Measurements from ENCODE around the gene IFIT2. TPM values are rescaled to one million over a fixed set of nuclear protein-coding genes. Genes with fewer than 3 reads are reported as not detected.

IFIT2 gene
- polyA plus RNA-seq, 1 of the 3 experiments (the other 2 are of a cell fraction): 0.99 TPM

- TF ChIP-seq ZBTB33 (IDR thresholded peaks at IDR 0.05; ENCODE audit: borderline replicate concordance, low read depth) (no peak), USF1 (IDR thresholded peaks at IDR 0.05; ENCODE audit: borderline replicate concordance, low read depth) (no peak), TEAD4 (IDR thresholded peaks at IDR 0.05; ENCODE audit: borderline replicate concordance, insufficient read depth) (no peak)
These were observed 8.4 kb downstream of the IFIT2 start (continued) for GRCh38 chr10:89310056-89310893.

- Histone ChIP-seq H2AFZ (ENCODE audit: low read depth) (no peak overlapping the region), H3K27ac (ENCODE audit: low read depth in 2 of 2, low read length in 1 of 2) (no peak overlapping the region), H3K9ac (no peak overlapping the region), H3K9me3 (no peaks in the 10 kb centered on the region), H3K79me2 (ENCODE audit: insufficient read depth) (no peaks in the 10 kb centered on the region), H3K36me3 (replicated peaks in 1 of 2; ENCODE audit: control insufficient read depth in 1 of 2, insufficient read depth in 2 of 2, low read length in 1 of 2) (peaks cover 0 to 2% of the 10 kb centered on the region in 2 experiments), H3K27me3 (ENCODE audit: insufficient read depth) (no peaks in the 10 kb centered on the region), H3K4me1 (ENCODE audit: control insufficient read depth in 1 of 2, insufficient read depth in 2 of 2, low read depth in 1 of 2, low read length in 1 of 2) (no peaks in the 10 kb centered on the region), H3F3A (replicated peaks; ENCODE audit: insufficient read depth) (no peaks in the 10 kb centered on the region), H4K20me1 (ENCODE audit: insufficient read depth) (no peaks in the 10 kb centered on the region), H3K4me3 (ENCODE audit: low read depth in 2 of 2, low read length in 1 of 2) (no peak overlapping the region), H3K9me2 (no peaks in the 10 kb centered on the region), H3K4me2 (no peak overlapping the region)
- ChIA-PET CTCF (no interaction called here), POLR2A (no interaction called here)
- no peak for TF ChIP-seq SIN3A (IDR thresholded peaks at IDR 0.05; ENCODE audit: borderline replicate concordance, low read depth, low read length)
- no peak for TF ChIP-seq RAD21 (IDR thresholded peaks at IDR 0.05; ENCODE audit: low read length)
- no peak for TF ChIP-seq MEF2A (IDR thresholded peaks at IDR 0.05; ENCODE audit: borderline replicate concordance, low read depth)
- no peak for TF ChIP-seq NFIC (IDR thresholded peaks at IDR 0.05; ENCODE audit: borderline replicate concordance)
- TF ChIP-seq USF1 (IDR thresholded peaks at IDR 0.05; ENCODE audit: borderline replicate concordance, low read depth): no peak
- TF ChIP-seq SMC3 (IDR thresholded peaks at IDR 0.05; ENCODE audit: low read depth, low read length): no peak
- no peak for TF ChIP-seq USF2 (IDR thresholded peaks at IDR 0.05; ENCODE audit: borderline replicate concordance, low read depth, low read length)
- TF ChIP-seq ELF1 (IDR thresholded peaks at IDR 0.05): no peak
- TF ChIP-seq GABPA (IDR thresholded peaks at IDR 0.05; ENCODE audit: low read depth): no peak
- TF ChIP-seq JUND (IDR thresholded peaks at IDR 0.05): no peak
- no peak for TF ChIP-seq FOXJ3 (CRISPR knock-in tag; IDR thresholded peaks at IDR 0.05)
- TF ChIP-seq TAF1 (IDR thresholded peaks at IDR 0.05; ENCODE audit: borderline replicate concordance, low read depth, low read length): no peak
- no peak for TF ChIP-seq FOXM1 (IDR thresholded peaks at IDR 0.05; ENCODE audit: low read depth)
- no peak for TF ChIP-seq TEAD4 (IDR thresholded peaks at IDR 0.05; ENCODE audit: borderline replicate concordance, insufficient read depth)
- no peak for DNase-seq
- 67% methylated on average over 1 of the region's 1 CpG for WGBS (ENCODE audit: low lambda C conversion rate)
These were observed 11.1 kb downstream of the IFIT2 start for GRCh38 chr10:89312973-89313372.
